Loucy (cell line): ENCODE measurements around the gene XKR7.

Experiments used
- CTCF ChIP-seq: fragments of 200-600 bp; sonication (generic); conservative IDR thresholded peaks from 2 replicates; pipeline ENCODE4 v1.5.1; 2014; ENCODE audit warnings: mild to moderate bottlenecking, antibody characterized with exemption, low read length
- EZH2phosphoT487 ChIP-seq: fragments of 200-600 bp; IDR thresholded peaks from 2 replicates; pipeline ENCODE4 v1.6.1; 2018; ENCODE audit warnings: antibody characterized with exemption, mild to moderate bottlenecking, moderate library complexity, borderline replicate concordance

- no peak for TF ChIP-seq CTCF
- TF ChIP-seq EZH2phosphoT487: no peak
Measured at GRCh38 chr20:31969991-31970390, 2.0 kb downstream of the XKR7 start.
